ENCODE measurements around the gene LAMTOR4. TPM values are rescaled to one million over a fixed set of nuclear protein-coding genes. Genes with fewer than 3 reads are reported as not detected.
A peak's percentile ranks its signal among the peaks of the same experiment; 100 is the strongest.

LAMTOR4 gene
- total and polyA plus RNA-seq, 2 of the 13 experiments (the other 11 are each of a cell fraction or from before 2014, with no cell fraction given), result 115 to 118 TPM

- TF ChIP-seq, protein P1, sequence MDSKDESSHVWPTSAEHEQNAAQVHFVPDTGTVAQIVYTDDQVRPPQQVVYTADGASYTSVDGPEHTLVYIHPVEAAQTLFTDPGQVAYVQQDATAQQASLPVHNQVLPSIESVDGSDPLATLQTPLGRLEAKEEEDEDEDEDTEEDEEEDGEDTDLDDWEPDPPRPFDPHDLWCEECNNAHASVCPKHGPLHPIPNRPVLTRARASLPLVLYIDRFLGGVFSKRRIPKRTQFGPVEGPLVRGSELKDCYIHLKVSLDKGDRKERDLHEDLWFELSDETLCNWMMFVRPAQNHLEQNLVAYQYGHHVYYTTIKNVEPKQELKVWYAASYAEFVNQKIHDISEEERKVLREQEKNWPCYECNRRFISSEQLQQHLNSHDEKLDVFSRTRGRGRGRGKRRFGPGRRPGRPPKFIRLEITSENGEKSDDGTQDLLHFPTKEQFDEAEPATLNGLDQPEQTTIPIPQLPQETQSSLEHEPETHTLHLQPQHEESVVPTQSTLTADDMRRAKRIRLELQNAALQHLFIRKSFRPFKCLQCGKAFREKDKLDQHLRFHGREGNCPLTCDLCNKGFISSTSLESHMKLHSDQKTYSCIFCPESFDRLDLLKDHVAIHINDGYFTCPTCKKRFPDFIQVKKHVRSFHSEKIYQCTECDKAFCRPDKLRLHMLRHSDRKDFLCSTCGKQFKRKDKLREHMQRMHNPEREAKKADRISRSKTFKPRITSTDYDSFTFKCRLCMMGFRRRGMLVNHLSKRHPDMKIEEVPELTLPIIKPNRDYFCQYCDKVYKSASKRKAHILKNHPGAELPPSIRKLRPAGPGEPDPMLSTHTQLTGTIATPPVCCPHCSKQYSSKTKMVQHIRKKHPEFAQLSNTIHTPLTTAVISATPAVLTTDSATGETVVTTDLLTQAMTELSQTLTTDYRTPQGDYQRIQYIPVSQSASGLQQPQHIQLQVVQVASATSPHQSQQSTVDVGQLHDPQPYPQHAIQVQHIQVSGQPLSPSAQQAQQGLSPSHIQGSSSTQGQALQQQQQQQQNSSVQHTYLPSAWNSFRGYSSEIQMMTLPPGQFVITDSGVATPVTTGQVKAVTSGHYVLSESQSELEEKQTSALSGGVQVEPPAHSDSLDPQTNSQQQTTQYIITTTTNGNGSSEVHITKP (CRISPR knock-in tag; IDR thresholded peaks at IDR 0.05; ENCODE audit: low read depth), result peak; percentile 82
- no peak for TF ChIP-seq MTERF4 (CRISPR knock-in tag; IDR thresholded peaks at IDR 0.05)
- no peak for TF ChIP-seq ZNF737 (CRISPR knock-in tag; IDR thresholded peaks at IDR 0.05; ENCODE audit: borderline replicate concordance)
- no peak; the same call in 1 of the 2 replicates for TF ChIP-seq CREBL2 (CRISPR knock-in tag; IDR thresholded peaks at IDR 0.05; ENCODE audit: borderline replicate concordance)
- TF ChIP-seq, protein P2, sequence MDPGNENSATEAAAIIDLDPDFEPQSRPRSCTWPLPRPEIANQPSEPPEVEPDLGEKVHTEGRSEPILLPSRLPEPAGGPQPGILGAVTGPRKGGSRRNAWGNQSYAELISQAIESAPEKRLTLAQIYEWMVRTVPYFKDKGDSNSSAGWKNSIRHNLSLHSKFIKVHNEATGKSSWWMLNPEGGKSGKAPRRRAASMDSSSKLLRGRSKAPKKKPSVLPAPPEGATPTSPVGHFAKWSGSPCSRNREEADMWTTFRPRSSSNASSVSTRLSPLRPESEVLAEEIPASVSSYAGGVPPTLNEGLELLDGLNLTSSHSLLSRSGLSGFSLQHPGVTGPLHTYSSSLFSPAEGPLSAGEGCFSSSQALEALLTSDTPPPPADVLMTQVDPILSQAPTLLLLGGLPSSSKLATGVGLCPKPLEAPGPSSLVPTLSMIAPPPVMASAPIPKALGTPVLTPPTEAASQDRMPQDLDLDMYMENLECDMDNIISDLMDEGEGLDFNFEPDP (CRISPR knock-in tag; conservative IDR thresholded peaks at IDR 0.05), result 0 out of 2 replicates have a peak, but pooled peaks have one; percentile 63
- TF ChIP-seq MEIS1 (CRISPR knock-in tag; IDR thresholded peaks at IDR 0.05; ENCODE audit: borderline replicate concordance), result no peak
- TF ChIP-seq ZNF839 (CRISPR knock-in tag; IDR thresholded peaks at IDR 0.05; ENCODE audit: borderline replicate concordance), result no peak
- peak; percentile 85; the same call in 1 of the 2 replicates for TF ChIP-seq ZNF75D (CRISPR knock-in tag; IDR thresholded peaks at IDR 0.05; ENCODE audit: borderline replicate concordance)
- TF ChIP-seq ZFP36L1 (CRISPR knock-in tag; IDR thresholded peaks at IDR 0.05), result no peak
- no peak for TF ChIP-seq ZNF292 (CRISPR knock-in tag; IDR thresholded peaks at IDR 0.05; ENCODE audit: borderline replicate concordance, low read depth)
- TF ChIP-seq ZNF207 (IDR thresholded peaks at IDR 0.05; ENCODE audit: borderline replicate concordance), result no peak
- TF ChIP-seq RFX1 (IDR thresholded peaks at IDR 0.05), result peak; percentile 92
- no peak; the same call in 1 of the 2 replicates for TF ChIP-seq ZNF235 (CRISPR knock-in tag; IDR thresholded peaks at IDR 0.05; ENCODE audit: borderline replicate concordance)
- no peak for TF ChIP-seq ATAD3A (CRISPR knock-in tag; IDR thresholded peaks at IDR 0.05)
- TF ChIP-seq FOXO1 (CRISPR knock-in tag; IDR thresholded peaks at IDR 0.05), result peak; percentile 42; the same call in 1 of the 2 replicates
- TF ChIP-seq EHMT2 (IDR thresholded peaks at IDR 0.05; ENCODE audit: borderline replicate concordance, low read depth, low read length), result no peak
- TF ChIP-seq ZNF296 (CRISPR knock-in tag; conservative IDR thresholded peaks at IDR 0.05), result no peak
- TF ChIP-seq JUNB (CRISPR knock-in tag; IDR thresholded peaks at IDR 0.05; ENCODE audit: borderline replicate concordance), result no peak
- TF ChIP-seq KLF16 (CRISPR knock-in tag; IDR thresholded peaks at IDR 0.05), result peak in 1 of 2 experiments; percentile 97; a peak in 2 of 4 replicates
- no peak for TF ChIP-seq ZNF431 (CRISPR knock-in tag; IDR thresholded peaks at IDR 0.05; ENCODE audit: borderline replicate concordance, low read depth)
- peak; percentile 6 to 25; a peak in 1 of 4 replicates for TF ChIP-seq NR2F1 (CRISPR knock-in tag; IDR thresholded peaks at IDR 0.05)
- no peak for TF ChIP-seq EED (CRISPR knock-in tag; IDR thresholded peaks at IDR 0.05)
Observed at GRCh38 chr7:100119072-100119969, 29.4 kb upstream of the LAMTOR4 start, which contains the start of the genes CNPY4 and TAF6 (continued).
